WI38 (cell line): Measurements from ENCODE around the gene RASSF4.

Experiments
- H3K4me3 ChIP-seq: 2 replicates; pipeline ENCODE4 v1.5.1; 2011; ENCODE audit warnings: low read depth, mild to moderate bottlenecking, control low read depth, low read length
- TF ChIP-seq, protein P1 (sequence below): IDR thresholded peaks from 2 replicates; pipeline ENCODE4 v1.5.1; 2012; ENCODE audit warnings: low read depth, mild to moderate bottlenecking, control low read depth, low read length

Gene RASSF4

DNA sequence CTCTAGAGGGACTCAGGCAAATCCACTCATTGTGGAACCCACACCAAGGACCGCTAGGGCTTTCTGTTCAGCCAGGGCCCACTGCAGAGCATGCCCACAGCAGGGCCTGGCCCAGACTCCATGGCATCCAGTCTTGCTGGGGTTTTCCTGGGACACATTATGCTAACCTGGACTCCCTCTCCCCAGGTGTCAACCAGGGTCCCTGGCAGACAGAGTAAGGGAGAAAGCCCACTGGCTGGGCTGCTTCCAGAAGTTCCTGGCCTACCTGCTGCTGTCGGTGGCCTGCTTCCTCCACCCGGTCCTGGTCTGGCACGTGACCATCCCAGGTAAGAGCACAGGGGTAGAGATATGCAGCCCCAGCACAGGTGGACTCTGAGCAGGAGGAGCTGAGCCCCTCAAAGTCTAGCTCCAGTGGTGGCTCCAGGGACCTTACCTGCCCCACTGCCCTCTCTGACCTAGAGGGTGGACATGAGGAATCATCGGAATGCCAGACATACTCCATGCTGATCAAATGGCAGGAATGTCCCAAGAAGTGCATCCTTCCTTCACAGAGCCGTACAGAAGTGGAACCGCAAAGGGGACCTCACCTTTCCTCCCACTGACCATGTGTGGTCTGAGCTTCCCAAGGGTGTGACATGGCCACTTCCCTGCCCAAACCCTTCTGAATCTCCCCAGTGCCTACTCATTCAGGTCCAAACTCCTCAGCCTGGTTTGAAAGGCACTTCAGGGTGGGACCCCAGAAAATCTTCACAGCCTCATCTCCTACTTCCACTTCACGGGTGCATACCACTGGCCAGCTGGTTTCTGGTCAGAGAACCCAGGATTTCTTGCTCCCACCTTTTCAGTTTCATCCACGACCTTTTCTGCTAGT is 25.9 kb upstream of the RASSF4 start:
- TF ChIP-seq, protein P1, sequence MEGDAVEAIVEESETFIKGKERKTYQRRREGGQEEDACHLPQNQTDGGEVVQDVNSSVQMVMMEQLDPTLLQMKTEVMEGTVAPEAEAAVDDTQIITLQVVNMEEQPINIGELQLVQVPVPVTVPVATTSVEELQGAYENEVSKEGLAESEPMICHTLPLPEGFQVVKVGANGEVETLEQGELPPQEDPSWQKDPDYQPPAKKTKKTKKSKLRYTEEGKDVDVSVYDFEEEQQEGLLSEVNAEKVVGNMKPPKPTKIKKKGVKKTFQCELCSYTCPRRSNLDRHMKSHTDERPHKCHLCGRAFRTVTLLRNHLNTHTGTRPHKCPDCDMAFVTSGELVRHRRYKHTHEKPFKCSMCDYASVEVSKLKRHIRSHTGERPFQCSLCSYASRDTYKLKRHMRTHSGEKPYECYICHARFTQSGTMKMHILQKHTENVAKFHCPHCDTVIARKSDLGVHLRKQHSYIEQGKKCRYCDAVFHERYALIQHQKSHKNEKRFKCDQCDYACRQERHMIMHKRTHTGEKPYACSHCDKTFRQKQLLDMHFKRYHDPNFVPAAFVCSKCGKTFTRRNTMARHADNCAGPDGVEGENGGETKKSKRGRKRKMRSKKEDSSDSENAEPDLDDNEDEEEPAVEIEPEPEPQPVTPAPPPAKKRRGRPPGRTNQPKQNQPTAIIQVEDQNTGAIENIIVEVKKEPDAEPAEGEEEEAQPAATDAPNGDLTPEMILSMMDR: no peak
- H3K4me3 ChIP-seq: no peak overlapping the region

DNA sequence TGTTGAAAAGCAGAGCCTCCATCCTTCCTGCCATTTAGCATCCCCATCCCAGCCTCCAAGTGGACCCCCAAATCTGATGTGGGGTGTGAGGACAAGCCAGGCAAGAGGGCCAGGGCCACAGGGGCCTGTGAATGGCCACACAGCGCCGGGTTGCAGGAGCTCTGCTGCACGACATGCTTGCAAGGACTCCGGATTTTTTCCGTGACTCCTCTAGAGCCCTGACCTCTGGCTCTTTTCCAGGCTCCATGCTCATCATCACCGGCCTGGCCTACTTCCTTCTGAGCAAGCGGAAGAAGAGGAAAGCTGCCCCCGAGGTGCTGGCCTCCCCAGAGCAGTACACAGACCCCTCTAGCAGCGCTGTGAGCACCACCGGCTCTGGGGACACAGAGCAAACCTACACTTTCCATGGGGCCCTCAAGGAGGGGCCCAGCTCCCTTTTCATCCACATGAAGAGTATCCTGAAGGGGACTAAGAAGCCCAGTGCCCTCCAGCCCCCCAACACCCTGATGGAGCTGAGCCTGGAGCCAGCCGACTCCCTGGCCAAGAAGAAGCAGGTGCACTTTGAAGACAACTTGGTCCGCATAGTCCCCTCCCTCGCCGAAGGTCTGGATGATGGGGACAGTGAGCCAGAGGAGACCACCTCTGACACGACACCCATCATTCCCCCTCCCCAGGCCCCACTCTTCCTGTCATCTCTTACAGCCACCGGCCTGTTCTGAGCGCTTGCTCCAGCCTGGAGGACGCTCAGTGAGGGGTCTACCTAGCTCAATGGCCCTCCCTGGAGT is 25.0 kb upstream of the RASSF4 start:
- TF ChIP-seq, protein P1: no peak
- H3K4me3 ChIP-seq: no peak overlapping the region

DNA sequence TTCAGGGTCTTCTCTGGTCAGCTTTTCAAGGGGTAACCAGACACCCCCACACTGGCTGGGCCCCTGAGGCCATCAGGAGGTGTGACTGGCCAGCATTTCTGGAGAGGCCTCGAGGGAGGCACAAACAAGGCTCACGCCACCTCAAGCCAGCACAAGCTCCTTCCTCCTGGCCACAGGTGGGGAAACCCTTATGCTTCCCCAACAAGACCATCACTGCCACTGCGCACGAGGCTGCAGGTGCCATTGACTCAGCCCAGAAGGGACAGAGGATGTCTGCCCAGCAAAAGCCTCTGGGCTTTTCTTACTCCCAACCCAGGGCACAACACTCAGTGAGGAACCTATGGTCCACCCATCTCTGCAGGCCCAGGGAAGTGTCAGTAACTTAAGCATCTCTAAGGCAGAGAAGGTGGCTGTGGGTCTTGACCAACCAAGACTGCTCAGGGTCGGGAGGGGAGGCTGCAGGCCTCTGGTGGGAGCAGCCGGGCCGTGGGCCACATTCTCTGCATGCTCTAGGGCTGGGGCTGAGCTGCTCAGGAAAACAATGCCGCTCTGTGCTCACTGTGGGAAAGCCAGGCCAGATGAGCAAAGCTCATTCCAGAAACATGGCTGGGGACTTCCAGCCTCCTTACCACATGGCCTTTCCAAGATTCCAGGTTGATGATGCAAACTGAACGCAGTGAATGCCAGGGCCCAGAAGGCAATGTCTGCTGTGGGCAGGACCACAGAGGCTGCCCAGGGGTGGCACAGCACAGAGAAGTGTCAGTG is 24.2 kb upstream of the RASSF4 start:
- no peak overlapping the region for H3K4me3 ChIP-seq
- TF ChIP-seq, protein P1: no peak

DNA sequence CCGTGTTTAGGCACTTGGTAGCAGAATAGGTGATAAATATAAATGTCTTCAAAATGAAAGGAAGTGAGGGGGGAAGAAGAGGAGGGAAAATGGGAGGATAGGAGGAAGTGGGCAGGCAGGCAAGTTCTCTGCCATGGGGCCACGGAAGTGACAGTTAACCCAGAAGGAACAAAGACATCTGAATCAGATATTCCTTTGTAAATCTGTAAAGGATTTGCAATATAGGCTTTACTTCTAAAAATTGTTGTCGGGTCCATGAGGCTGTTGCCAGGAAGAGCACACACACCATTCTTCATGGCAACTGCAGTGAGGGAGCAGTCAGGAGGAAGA is 23.7 kb upstream of the RASSF4 start:
- TF ChIP-seq, protein P1: no peak
- no peak overlapping the region for H3K4me3 ChIP-seq

DNA sequence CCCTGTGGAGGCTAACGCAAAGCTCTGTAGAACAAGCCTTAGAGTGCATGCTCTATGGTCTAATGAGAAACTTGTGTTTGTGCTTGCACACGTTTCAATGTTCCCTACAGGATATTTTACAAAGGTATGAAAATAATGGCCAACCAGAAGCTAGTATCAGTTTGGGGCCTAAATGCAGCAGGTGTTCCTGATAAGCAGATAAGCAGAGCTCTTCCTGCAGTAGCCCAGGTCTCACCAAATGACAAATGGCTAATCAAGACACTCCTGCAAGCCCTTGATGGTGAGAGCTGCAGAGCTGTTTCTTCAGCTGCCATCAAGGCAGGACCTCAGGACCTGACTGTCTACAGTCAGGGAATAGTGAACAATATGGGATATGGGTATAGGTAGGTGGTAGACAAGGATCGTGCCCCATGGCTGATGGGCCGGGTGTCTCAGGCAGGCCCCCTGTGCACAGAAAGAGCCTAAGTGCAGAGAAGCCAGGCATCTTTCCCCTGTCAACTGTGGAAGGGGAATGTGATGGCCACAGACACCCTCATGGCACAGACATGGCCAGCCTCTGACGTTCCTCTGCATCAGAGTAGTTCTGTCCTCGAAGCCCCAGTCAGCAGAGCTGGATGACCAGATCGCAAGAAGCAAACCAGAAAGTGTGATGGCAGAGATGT is 23.2 kb upstream of the RASSF4 start:
- TF ChIP-seq, protein P1: no peak

DNA sequence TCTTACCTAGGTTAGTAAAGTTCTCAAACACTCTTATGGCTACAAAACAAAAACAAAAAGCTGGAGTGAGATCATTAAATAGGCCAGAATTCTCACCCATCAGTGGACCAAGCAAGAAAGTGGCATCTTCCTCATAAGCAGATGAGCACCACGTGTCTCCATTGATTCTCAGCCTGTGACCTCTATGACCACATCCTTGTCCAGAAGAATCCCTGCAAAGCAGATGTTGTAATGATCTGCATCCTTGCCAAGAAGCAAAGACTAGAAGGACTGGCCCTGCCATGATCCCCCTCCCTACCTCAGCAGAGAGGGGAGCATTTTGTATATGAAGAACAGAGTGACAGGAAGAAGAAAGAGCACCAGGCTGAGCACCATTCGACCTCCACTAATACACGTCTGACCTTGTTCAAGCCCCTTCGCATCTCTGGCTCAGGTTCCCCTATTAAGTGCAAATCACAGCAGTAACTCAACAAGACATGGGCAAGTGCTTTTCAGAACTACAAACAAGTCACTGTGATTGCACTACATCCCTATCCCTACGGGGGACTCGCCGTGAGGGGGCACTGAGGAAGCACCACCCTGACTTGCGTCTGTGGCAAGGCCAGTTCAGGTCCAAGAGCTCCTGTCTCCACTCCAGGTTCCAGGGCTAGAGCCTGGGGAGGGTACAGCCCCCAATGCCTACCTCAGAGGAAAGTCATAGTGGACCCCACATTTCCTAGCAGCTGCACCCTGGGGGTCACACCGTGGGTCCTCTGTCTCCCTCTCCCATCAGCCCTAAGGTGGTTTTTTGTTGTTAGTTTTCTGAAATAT is 22.2 kb upstream of the RASSF4 start:
- no peak overlapping the region for H3K4me3 ChIP-seq
- TF ChIP-seq, protein P1: no peak

More for the DNA sequence above, 23.2 kb upstream of the RASSF4 start:
- H3K4me3 ChIP-seq: no peak overlapping the region
